ENCODE results near the gene HADH. TPM values are rescaled to one million over a fixed set of nuclear protein-coding genes. Genes with fewer than 3 reads are reported as not detected.

The HADH gene
- total and polyA plus RNA-seq, 4 donors = 19.6 to 51.2 (median 35.6) TPM

GRCh38 chr4:108068442-108068841 is 78.8 kb downstream of the HADH start:
- no peak for DNase-seq (ENCODE audit: low read depth in 4 of 6, low spot score in 6 of 6)
- H3K27me3 ChIP-seq (ENCODE audit: control insufficient read depth, insufficient read depth, low read length) = no peaks in the 10 kb centered on the region
- no peak overlapping the region for H3K4me3 ChIP-seq (ENCODE audit: low read depth, low read length)
- H3K9me3 ChIP-seq (ENCODE audit: control insufficient read depth, insufficient read depth, low read length) = no peaks in the 10 kb centered on the region
- no peak overlapping the region for H3K27ac ChIP-seq (ENCODE audit: low read depth, low read length)
- no peaks in the 10 kb centered on the region for H3K36me3 ChIP-seq (ENCODE audit: control insufficient read depth, insufficient read depth, low read length)
- no peaks in the 10 kb centered on the region for H3K4me1 ChIP-seq (ENCODE audit: control insufficient read depth, insufficient read depth, low read length)

- Histone ChIP-seq H3K4me3 (ENCODE audit: low read depth, low read length) (no peak overlapping the region), H3K4me1 (ENCODE audit: control insufficient read depth, insufficient read depth, low read length) (no peaks in the 10 kb centered on the region), H3K9me3 (ENCODE audit: control insufficient read depth, insufficient read depth, low read length) (no peaks in the 10 kb centered on the region), H3K27ac (ENCODE audit: low read depth, low read length) (no peak overlapping the region), H3K27me3 (ENCODE audit: control insufficient read depth, insufficient read depth, low read length) (no peaks in the 10 kb centered on the region), H3K36me3 (ENCODE audit: control insufficient read depth, insufficient read depth, low read length) (no peaks in the 10 kb centered on the region)
- no peak for DNase-seq (ENCODE audit: low read depth in 4 of 6, low spot score in 6 of 6)
- no CpG with 5 or more reads among the region's 1 CpG for WGBS (ENCODE audit: insufficient coverage)
Observed at GRCh38 chr4:108070775-108071174, 81.1 kb downstream of the HADH start.

GRCh38 chr4:108072300-108072699 is 82.6 kb downstream of the HADH start:
- DNase-seq (ENCODE audit: low read depth in 4 of 6, low spot score in 6 of 6) = no peak
- WGBS (ENCODE audit: insufficient coverage) = 32% methylated on average over 4 of the region's 4 CpGs
- H3K4me1 ChIP-seq (ENCODE audit: control insufficient read depth, insufficient read depth, low read length) = no peaks in the 10 kb centered on the region
- H3K27ac ChIP-seq (ENCODE audit: low read depth, low read length) = no peak overlapping the region
- H3K27me3 ChIP-seq (ENCODE audit: control insufficient read depth, insufficient read depth, low read length) = no peaks in the 10 kb centered on the region
- no peaks in the 10 kb centered on the region for H3K36me3 ChIP-seq (ENCODE audit: control insufficient read depth, insufficient read depth, low read length)
- no peak overlapping the region for H3K4me3 ChIP-seq (ENCODE audit: low read depth, low read length)
- no peaks in the 10 kb centered on the region for H3K9me3 ChIP-seq (ENCODE audit: control insufficient read depth, insufficient read depth, low read length)

- Histone ChIP-seq H3K9me3 (ENCODE audit: control insufficient read depth, insufficient read depth, low read length) (no peaks in the 10 kb centered on the region), H3K27ac (ENCODE audit: low read depth, low read length) (no peak overlapping the region), H3K4me1 (ENCODE audit: control insufficient read depth, insufficient read depth, low read length) (no peaks in the 10 kb centered on the region), H3K4me3 (ENCODE audit: low read depth, low read length) (no peak overlapping the region), H3K27me3 (ENCODE audit: control insufficient read depth, insufficient read depth, low read length) (no peaks in the 10 kb centered on the region), H3K36me3 (ENCODE audit: control insufficient read depth, insufficient read depth, low read length) (no peaks in the 10 kb centered on the region)
- no CpG with 5 or more reads among the region's 5 CpGs for WGBS (ENCODE audit: insufficient coverage)
- DNase-seq (ENCODE audit: low read depth in 4 of 6, low spot score in 6 of 6) = no peak
Observed at GRCh38 chr4:108078024-108078733, 88.5 kb downstream of the HADH start.

GRCh38 chr4:108080747-108081146 is 91.1 kb downstream of the HADH start:
- H3K4me3 ChIP-seq (ENCODE audit: low read depth, low read length) = no peak overlapping the region
- H3K27me3 ChIP-seq (ENCODE audit: control insufficient read depth, insufficient read depth, low read length) = no peaks in the 10 kb centered on the region
- H3K36me3 ChIP-seq (ENCODE audit: control insufficient read depth, insufficient read depth, low read length) = no peaks in the 10 kb centered on the region
- no peaks in the 10 kb centered on the region for H3K9me3 ChIP-seq (ENCODE audit: control insufficient read depth, insufficient read depth, low read length)
- no peaks in the 10 kb centered on the region for H3K4me1 ChIP-seq (ENCODE audit: control insufficient read depth, insufficient read depth, low read length)
- no peak for DNase-seq (ENCODE audit: low read depth in 4 of 6, low spot score in 6 of 6)
- WGBS (ENCODE audit: insufficient coverage) = 97% methylated on average over 10 of the region's 10 CpGs
- no peak overlapping the region for H3K27ac ChIP-seq (ENCODE audit: low read depth, low read length)

GRCh38 chr4:108081256-108081655 is 91.6 kb downstream of the HADH start:
- no peak overlapping the region for H3K4me3 ChIP-seq (ENCODE audit: low read depth, low read length)
- H3K9me3 ChIP-seq (ENCODE audit: control insufficient read depth, insufficient read depth, low read length) = no peaks in the 10 kb centered on the region
- H3K4me1 ChIP-seq (ENCODE audit: control insufficient read depth, insufficient read depth, low read length) = no peaks in the 10 kb centered on the region
- WGBS (ENCODE audit: insufficient coverage) = 98% methylated on average over 10 of the region's 16 CpGs
- H3K36me3 ChIP-seq (ENCODE audit: control insufficient read depth, insufficient read depth, low read length) = no peaks in the 10 kb centered on the region
- no peaks in the 10 kb centered on the region for H3K27me3 ChIP-seq (ENCODE audit: control insufficient read depth, insufficient read depth, low read length)
- no peak overlapping the region for H3K27ac ChIP-seq (ENCODE audit: low read depth, low read length)
- DNase-seq (ENCODE audit: low read depth in 4 of 6, low spot score in 6 of 6) = no peak

Other genes starting within 250 kb of the HADH start
- 10 to 100 TPM; 15.2 to 16.9 TPM for gene SGMS2, start 165.0 kb upstream of the HADH start, total RNA-seq
- gene SGMS2, start 165.0 kb upstream of the HADH start, polyA plus RNA-seq (ENCODE audit: insufficient read length in 2 of 2) = 1 to 10 TPM; 2.0 to 3.1 TPM
- 10 to 100 TPM; 19.1 to 22.0 TPM for gene CYP2U1, start 58.3 kb upstream of the HADH start, total RNA-seq
- 10 to 100 TPM; 12.1 to 12.5 TPM for gene CYP2U1, start 58.3 kb upstream of the HADH start, polyA plus RNA-seq (ENCODE audit: insufficient read length in 2 of 2)
- gene LEF1, start 179.0 kb downstream of the HADH start, total RNA-seq = 10 to 100 TPM; 18.3 to 50.5 TPM
- gene LEF1, start 179.0 kb downstream of the HADH start, polyA plus RNA-seq (ENCODE audit: insufficient read length in 2 of 2) = 10 to 100 TPM; 27.4 to 28.5 TPM

Measured in spinal cord (tissue), 10 donors.